Measurements from ENCODE around the gene EVX1.

The EVX1 gene

GRCh38 chr7:27220440-27220955, 22.1 kb upstream of the EVX1 start:
- no peaks in the 10 kb centered on the region for H3K36me3 ChIP-seq (ENCODE audit: control insufficient read depth, insufficient read depth, low read length)
- no peak for TF ChIP-seq CTCF (IDR thresholded peaks at IDR 0.05; ENCODE audit: insufficient read depth, low read length, poor library complexity, severe bottlenecking)
- H3K4me3 ChIP-seq (replicated peaks; ENCODE audit: low read depth, low read length): no peak overlapping the region
- no peak for DNase-seq (ENCODE audit: extremely low read depth, insufficient read length)
- peaks cover 2% of the 10 kb centered on the region; the same call in 1 of the 2 replicates for H3K27me3 ChIP-seq (replicated peaks; ENCODE audit: control insufficient read depth, insufficient read depth, low read length)

- no peak for TF ChIP-seq CTCF (IDR thresholded peaks at IDR 0.05; ENCODE audit: insufficient read depth, low read length, poor library complexity, severe bottlenecking)
- no peaks in the 10 kb centered on the region for H3K36me3 ChIP-seq (ENCODE audit: control insufficient read depth, insufficient read depth, low read length)
- peaks cover 2% of the 10 kb centered on the region; the same call in 1 of the 2 replicates for H3K27me3 ChIP-seq (replicated peaks; ENCODE audit: control insufficient read depth, insufficient read depth, low read length)
- no peak for DNase-seq (ENCODE audit: extremely low read depth, insufficient read length)
- H3K4me3 ChIP-seq (replicated peaks; ENCODE audit: low read depth, low read length): no peak overlapping the region
Measured at GRCh38 chr7:27221201-27221797, 21.3 kb upstream of the EVX1 start.

GRCh38 chr7:27223941-27224575, 18.5 kb upstream of the EVX1 start:
- DNase-seq (ENCODE audit: extremely low read depth, insufficient read length): no peak
- H3K27me3 ChIP-seq (replicated peaks; ENCODE audit: control insufficient read depth, insufficient read depth, low read length): peaks cover 2% of the 10 kb centered on the region; the same call in 1 of the 2 replicates
- no peak for TF ChIP-seq CTCF (IDR thresholded peaks at IDR 0.05; ENCODE audit: insufficient read depth, low read length, poor library complexity, severe bottlenecking)
- no peak overlapping the region for H3K4me3 ChIP-seq (replicated peaks; ENCODE audit: low read depth, low read length)
- H3K36me3 ChIP-seq (ENCODE audit: control insufficient read depth, insufficient read depth, low read length): no peaks in the 10 kb centered on the region

- H3K27me3 ChIP-seq (replicated peaks; ENCODE audit: control insufficient read depth, insufficient read depth, low read length): peaks cover 3% of the 10 kb centered on the region; the same call in 1 of the 2 replicates
- H3K36me3 ChIP-seq (ENCODE audit: control insufficient read depth, insufficient read depth, low read length): no peaks in the 10 kb centered on the region
- no peak overlapping the region for H3K4me3 ChIP-seq (replicated peaks; ENCODE audit: low read depth, low read length)
- DNase-seq (ENCODE audit: extremely low read depth, insufficient read length): no peak
- TF ChIP-seq CTCF (IDR thresholded peaks at IDR 0.05; ENCODE audit: insufficient read depth, low read length, poor library complexity, severe bottlenecking): no peak
Measured at GRCh38 chr7:27224983-27225934, 17.3 kb upstream of the EVX1 start.

GRCh38 chr7:27229448-27229847, 13.2 kb upstream of the EVX1 start:
- Histone ChIP-seq H3K4me3 (replicated peaks; ENCODE audit: low read depth, low read length) (no peak overlapping the region), H3K36me3 (ENCODE audit: control insufficient read depth, insufficient read depth, low read length) (no peaks in the 10 kb centered on the region), H3K27me3 (replicated peaks; ENCODE audit: control insufficient read depth, insufficient read depth, low read length) (peaks cover 1% of the 10 kb centered on the region; the same call in 1 of the 2 replicates)
- TF ChIP-seq CTCF (IDR thresholded peaks at IDR 0.05; ENCODE audit: insufficient read depth, low read length, poor library complexity, severe bottlenecking): no peak
- no peak for DNase-seq (ENCODE audit: extremely low read depth, insufficient read length)
